Hepatocyte (in vitro differentiated cells): ENCODE measurements around the gene DAAM1.

Source experiments
- CTCF ChIP-seq: fragments of 200-600 bp; sonication (generic); IDR thresholded peaks from 2 replicates; pipeline ENCODE4 v1.5.1; 2016; ENCODE audit warnings: antibody characterized with exemption, mild to moderate bottlenecking; ENCODE audit not compliant: poor library complexity
- EZH2 ChIP-seq: fragments of 200-600 bp; sonication (generic); IDR thresholded peaks from 2 replicates; pipeline ENCODE4 v1.6.1; 2016; ENCODE audit warnings: antibody characterized with exemption, mild to moderate bottlenecking, borderline replicate concordance

GRCh38 chr14:59184396-59184795, 4.1 kb upstream of the DAAM1 start:
- TF ChIP-seq CTCF, result no peak
- no peak for TF ChIP-seq EZH2
